ENCODE measurements around the gene ZSWIM3.
"Not testable (repeated sequence)": the region's sequence is repeated elsewhere in the genome, so short reads cannot be mapped to it uniquely, and the experiment has no call there.

Gene ZSWIM3

GRCh38 chr20:45826381-45827019 lies 30.9 kb upstream of the ZSWIM3 start:
- H3K27me3 Mint-ChIP-seq, result peaks cover 35% of the 10 kb centered on the region
- ATAC-seq (no peak), DNase-seq (no peak)
- no peak overlapping the region for H3K27ac Mint-ChIP-seq
- H3K9me3 Mint-ChIP-seq, result no peaks in the 10 kb centered on the region
- H3K4me3 Mint-ChIP-seq, result no peak overlapping the region
- H3K4me1 Mint-ChIP-seq, result peaks cover 23% of the 10 kb centered on the region

- DNase-seq (no peak), ATAC-seq (no peak)
- Mint-ChIP-seq H3K4me1 (peaks cover 23% of the 10 kb centered on the region), H3K27ac (no peak within 1 kb of the TSS), H3K27me3 (peaks cover 30% of the 10 kb centered on the region), H3K9me3 (no peaks in the 10 kb centered on the region), H3K4me3 (no peak within 1 kb of the TSS)
These were observed 30.3 kb upstream of the ZSWIM3 start, which contains the start of gene TNNC2 for GRCh38 chr20:45827030-45827652. Gene TNNC2 (minus strand): TSS chr20:45827312. CDS start chr20:45827248, 64 bp downstream.

GRCh38 chr20:45827712-45828111 lies 29.7 kb upstream of the ZSWIM3 start:
- H3K27ac Mint-ChIP-seq, result no peak overlapping the region
- ATAC-seq, result no peak
- DNase-seq, result no peak
- no peaks in the 10 kb centered on the region for H3K9me3 Mint-ChIP-seq
- no peak overlapping the region for H3K4me3 Mint-ChIP-seq
- peaks cover 24% of the 10 kb centered on the region for H3K27me3 Mint-ChIP-seq
- peaks cover 20% of the 10 kb centered on the region for H3K4me1 Mint-ChIP-seq

- Mint-ChIP-seq H3K4me3 (no peak overlapping the region), H3K9me3 (no peaks in the 10 kb centered on the region), H3K27ac (no peak overlapping the region), H3K4me1 (peaks cover 20% of the 10 kb centered on the region), H3K27me3 (peaks cover 16% of the 10 kb centered on the region)
- ATAC-seq, result no peak
- DNase-seq, result no peak
These were observed 28.8 kb upstream of the ZSWIM3 start for GRCh38 chr20:45828589-45828988.

- ATAC-seq, DNase-seq, H3K27me3 Mint-ChIP-seq, H3K9me3 Mint-ChIP-seq, H3K27ac Mint-ChIP-seq, H3K4me3 Mint-ChIP-seq: not testable (repeated sequence)
- H3K4me1 Mint-ChIP-seq, result peaks cover 11% of the 10 kb centered on the region
These were observed 27.7 kb upstream of the ZSWIM3 start for GRCh38 chr20:45829673-45830106.

- Mint-ChIP-seq H3K27me3 (no peaks in the 10 kb centered on the region), H3K9me3 (no peaks in the 10 kb centered on the region), H3K4me1 (peaks cover 11% of the 10 kb centered on the region), H3K4me3 (peak overlapping the region; percentile 82 to 91), H3K27ac (no peak overlapping the region)
- ATAC-seq (no peak), DNase-seq (no peak)
These were observed 24.8 kb upstream of the ZSWIM3 start for GRCh38 chr20:45832619-45833018.

- Mint-ChIP-seq H3K9me3 (no peaks in the 10 kb centered on the region), H3K4me3 (peak within 1 kb of the TSS; percentile 82 to 91), H3K4me1 (peaks cover 11% of the 10 kb centered on the region), H3K27me3 (no peaks in the 10 kb centered on the region), H3K27ac (peak within 1 kb of the TSS; percentile 27 to 92)
- ATAC-seq, result peak; percentile 76
- peak; percentile 30 to 35 for DNase-seq
These were observed 24.2 kb upstream of the ZSWIM3 start, which contains the start of gene SNX21 for GRCh38 chr20:45833030-45833882. Gene SNX21 (plus strand): TSS chr20:45833799. CDS start chr20:45833920, 121 bp downstream.

- H3K4me1 Mint-ChIP-seq, result peaks cover 11% of the 10 kb centered on the region
- H3K9me3 Mint-ChIP-seq, result no peaks in the 10 kb centered on the region
- ATAC-seq (peak; percentile 79), DNase-seq (peak; percentile 52 to 53)
- H3K27ac Mint-ChIP-seq, result no peak overlapping the region
- no peaks in the 10 kb centered on the region for H3K27me3 Mint-ChIP-seq
- peak overlapping the region; percentile 82 to 91 for H3K4me3 Mint-ChIP-seq
These were observed 23.3 kb upstream of the ZSWIM3 start for GRCh38 chr20:45833883-45834796.

- Mint-ChIP-seq H3K27me3 (no peaks in the 10 kb centered on the region), H3K4me3 (peak overlapping the region; percentile 82 to 91), H3K4me1 (peaks cover 11% of the 10 kb centered on the region), H3K27ac (no peak overlapping the region), H3K9me3 (no peaks in the 10 kb centered on the region)
- DNase-seq (no peak), ATAC-seq (no peak)
These were observed 22.6 kb upstream of the ZSWIM3 start for GRCh38 chr20:45834797-45835161.

GRCh38 chr20:45835329-45835765 lies 22.1 kb upstream of the ZSWIM3 start:
- no peak overlapping the region for H3K4me3 Mint-ChIP-seq
- no peak for ATAC-seq
- H3K27ac Mint-ChIP-seq, result no peak overlapping the region
- no peak for DNase-seq
- no peaks in the 10 kb centered on the region for H3K27me3 Mint-ChIP-seq
- no peaks in the 10 kb centered on the region for H3K9me3 Mint-ChIP-seq
- peaks cover 11% of the 10 kb centered on the region for H3K4me1 Mint-ChIP-seq

GRCh38 chr20:45835825-45836224 lies 21.6 kb upstream of the ZSWIM3 start:
- ATAC-seq (no peak), DNase-seq (no peak)
- Mint-ChIP-seq H3K4me1 (peaks cover 11% of the 10 kb centered on the region), H3K9me3 (no peaks in the 10 kb centered on the region), H3K4me3 (no peak overlapping the region), H3K27ac (no peak overlapping the region), H3K27me3 (no peaks in the 10 kb centered on the region)

GRCh38 chr20:45836841-45837240 lies 20.6 kb upstream of the ZSWIM3 start:
- Mint-ChIP-seq H3K27me3 (no peaks in the 10 kb centered on the region), H3K9me3 (no peaks in the 10 kb centered on the region), H3K4me3 (no peak overlapping the region), H3K4me1 (peaks cover 11% of the 10 kb centered on the region), H3K27ac (no peak overlapping the region)
- DNase-seq (no peak), ATAC-seq (no peak)

GRCh38 chr20:45840700-45841198 lies 16.7 kb upstream of the ZSWIM3 start:
- Mint-ChIP-seq H3K4me1 (no peaks in the 10 kb centered on the region), H3K27me3 (no peaks in the 10 kb centered on the region), H3K9me3 (no peaks in the 10 kb centered on the region), H3K4me3 (no peak overlapping the region), H3K27ac (peak overlapping the region in 1 of 2 donors; percentile 84)
- DNase-seq (no peak), ATAC-seq (no peak)

- H3K9me3 Mint-ChIP-seq, result no peaks in the 10 kb centered on the region
- no peak for ATAC-seq
- no peaks in the 10 kb centered on the region for H3K27me3 Mint-ChIP-seq
- no peaks in the 10 kb centered on the region for H3K4me1 Mint-ChIP-seq
- H3K4me3 Mint-ChIP-seq, result no peak overlapping the region
- no peak for DNase-seq
- peak overlapping the region in 1 of 2 donors; percentile 84 for H3K27ac Mint-ChIP-seq
These were observed 15.8 kb upstream of the ZSWIM3 start for GRCh38 chr20:45841407-45842129.
